ENCODE results near the gene GNPTAB. TPM values are rescaled to one million over a fixed set of nuclear protein-coding genes. Genes with fewer than 3 reads are reported as not detected.

The GNPTAB gene
- total RNA-seq, 1 donor from 2014 or later: 25.9 TPM

DNA sequence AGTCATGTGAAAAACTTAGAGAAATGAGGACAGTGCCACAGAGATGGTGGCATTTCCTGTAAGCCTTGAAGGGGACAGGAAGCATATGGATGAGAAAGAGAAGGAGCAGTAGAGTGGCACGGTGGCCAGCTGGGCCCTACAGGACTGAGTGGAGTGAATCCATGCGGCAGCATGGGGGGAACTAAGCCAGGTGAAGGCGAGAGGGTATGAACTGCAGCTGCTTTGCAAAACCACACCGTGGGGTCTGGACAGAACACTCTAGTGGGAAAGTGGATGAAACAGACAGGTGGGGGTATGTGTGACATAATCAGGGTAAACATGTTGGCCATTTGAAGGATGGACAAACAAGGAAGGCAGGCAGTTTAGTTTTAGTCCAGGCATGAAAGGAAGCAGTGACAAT, 81.1 kb downstream of the GNPTAB start:
- Mint-ChIP-seq H3K27ac (ENCODE audit: unreplicated experiment) (no peak overlapping the region), H3K9me3 (ENCODE audit: low read depth) (no peaks in the 10 kb centered on the region), H3K4me3 (ENCODE audit: unreplicated experiment) (no peak overlapping the region), H3K36me3 (ENCODE audit: low read depth) (peaks cover 16% of the 10 kb centered on the region), H3K27me3 (ENCODE audit: low read depth) (no peaks in the 10 kb centered on the region), H3K4me1 (ENCODE audit: low read depth) (peaks cover 6% of the 10 kb centered on the region)
- no peak for TF ChIP-seq CTCF (IDR thresholded peaks at IDR 0.05)
- no peak for DNase-seq (ENCODE audit: low spot score)

DNA sequence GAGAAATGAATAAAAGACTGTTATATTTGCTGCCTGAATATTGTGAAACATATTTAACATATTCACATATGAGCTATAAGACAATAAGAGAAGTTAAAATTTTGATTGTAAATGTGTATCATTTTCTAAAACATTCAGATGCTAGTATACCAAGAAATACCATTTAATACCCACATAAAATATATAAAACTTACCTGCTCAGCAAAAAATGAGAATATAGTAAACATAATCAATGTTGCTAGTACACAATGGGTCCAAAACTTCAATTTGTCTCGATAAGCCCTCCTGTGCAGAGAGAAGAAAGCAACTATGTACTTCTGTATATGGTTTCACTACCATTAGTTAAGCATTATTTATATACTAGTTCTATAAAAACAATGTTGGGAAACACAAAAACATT, 81.9 kb downstream of the GNPTAB start:
- H3K27me3 Mint-ChIP-seq (ENCODE audit: low read depth): no peaks in the 10 kb centered on the region
- DNase-seq (ENCODE audit: low spot score): no peak
- no peak for TF ChIP-seq CTCF (IDR thresholded peaks at IDR 0.05)
- H3K4me3 Mint-ChIP-seq (ENCODE audit: unreplicated experiment): no peak overlapping the region
- H3K9me3 Mint-ChIP-seq (ENCODE audit: low read depth): no peaks in the 10 kb centered on the region
- H3K27ac Mint-ChIP-seq (ENCODE audit: unreplicated experiment): no peak overlapping the region
- H3K4me1 Mint-ChIP-seq (ENCODE audit: low read depth): peaks cover 6% of the 10 kb centered on the region
- H3K36me3 Mint-ChIP-seq (ENCODE audit: low read depth): peaks cover 15% of the 10 kb centered on the region

DNA sequence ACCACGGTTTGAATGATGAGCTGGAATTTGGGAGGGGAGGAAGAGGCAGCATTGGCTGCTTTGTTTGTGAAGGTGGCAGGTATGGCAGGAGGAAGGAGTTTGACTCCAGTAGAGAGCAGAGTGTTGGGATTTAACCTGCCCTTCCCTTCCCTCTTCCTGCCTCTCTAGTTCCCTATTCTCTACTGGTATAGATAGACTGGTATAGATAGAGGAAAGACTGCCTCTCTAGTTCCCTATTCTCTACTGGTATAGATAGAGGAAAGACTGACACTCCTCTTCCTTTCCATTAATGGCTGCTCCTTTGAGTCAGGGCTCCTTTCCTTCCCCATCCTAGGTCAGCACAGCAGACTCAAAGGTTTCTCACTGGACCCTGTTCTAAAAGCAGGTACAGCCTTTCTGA, 83.1 kb downstream of the GNPTAB start:
- H3K27ac Mint-ChIP-seq (ENCODE audit: unreplicated experiment): no peak overlapping the region
- no peaks in the 10 kb centered on the region for H3K27me3 Mint-ChIP-seq (ENCODE audit: low read depth)
- H3K36me3 Mint-ChIP-seq (ENCODE audit: low read depth): peaks cover 15% of the 10 kb centered on the region
- no peak for DNase-seq (ENCODE audit: low spot score)
- no peaks in the 10 kb centered on the region for H3K9me3 Mint-ChIP-seq (ENCODE audit: low read depth)
- TF ChIP-seq CTCF (IDR thresholded peaks at IDR 0.05): no peak
- no peak overlapping the region for H3K4me3 Mint-ChIP-seq (ENCODE audit: unreplicated experiment)
- H3K4me1 Mint-ChIP-seq (ENCODE audit: low read depth): peaks cover 18% of the 10 kb centered on the region

DNA sequence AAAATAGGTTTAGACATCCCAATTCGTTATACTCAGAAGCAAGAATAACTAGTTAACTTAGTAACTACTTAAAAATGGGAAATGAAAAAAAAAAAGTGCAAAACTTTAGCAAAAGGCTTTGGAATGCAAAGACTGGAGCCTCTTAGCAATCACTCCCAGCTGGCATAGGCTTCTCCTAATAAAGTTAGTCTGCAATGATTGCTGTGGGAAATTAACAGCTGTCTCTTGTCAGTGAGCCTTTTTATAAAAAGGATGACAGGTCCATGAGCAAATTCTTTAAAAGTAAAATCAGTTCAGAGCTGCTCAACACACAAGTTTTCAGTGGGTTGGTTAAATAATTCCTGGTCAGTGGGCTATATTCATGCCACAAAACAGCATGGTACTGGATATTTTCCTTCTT, 84.1 kb downstream of the GNPTAB start:
- H3K9me3 Mint-ChIP-seq (ENCODE audit: low read depth): no peaks in the 10 kb centered on the region
- H3K4me1 Mint-ChIP-seq (ENCODE audit: low read depth): peaks cover 21% of the 10 kb centered on the region
- no peak for DNase-seq (ENCODE audit: low spot score)
- no peak overlapping the region for H3K27ac Mint-ChIP-seq (ENCODE audit: unreplicated experiment)
- H3K27me3 Mint-ChIP-seq (ENCODE audit: low read depth): no peaks in the 10 kb centered on the region
- no peak overlapping the region for H3K4me3 Mint-ChIP-seq (ENCODE audit: unreplicated experiment)
- no peak for TF ChIP-seq CTCF (IDR thresholded peaks at IDR 0.05)
- H3K36me3 Mint-ChIP-seq (ENCODE audit: low read depth): peaks cover 15% of the 10 kb centered on the region

GRCh38 chr12:101746196-101746595, 84.6 kb downstream of the GNPTAB start:
- no peak overlapping the region for H3K4me3 Mint-ChIP-seq (ENCODE audit: unreplicated experiment)
- H3K27ac Mint-ChIP-seq (ENCODE audit: unreplicated experiment): no peak overlapping the region
- no peak for TF ChIP-seq CTCF (IDR thresholded peaks at IDR 0.05)
- no peaks in the 10 kb centered on the region for H3K27me3 Mint-ChIP-seq (ENCODE audit: low read depth)
- DNase-seq (ENCODE audit: low spot score): no peak
- H3K36me3 Mint-ChIP-seq (ENCODE audit: low read depth): peaks cover 15% of the 10 kb centered on the region
- peaks cover 21% of the 10 kb centered on the region for H3K4me1 Mint-ChIP-seq (ENCODE audit: low read depth)
- no peaks in the 10 kb centered on the region for H3K9me3 Mint-ChIP-seq (ENCODE audit: low read depth)

Data from chondrocyte (in vitro differentiated cells).